ENCODE measurements around the gene MPST. TPM values are rescaled to one million over a fixed set of nuclear protein-coding genes. Genes with fewer than 3 reads are reported as not detected.

Gene MPST
- total RNA-seq, 1 experiment from 2014 or later: 66.6 TPM

DNA sequence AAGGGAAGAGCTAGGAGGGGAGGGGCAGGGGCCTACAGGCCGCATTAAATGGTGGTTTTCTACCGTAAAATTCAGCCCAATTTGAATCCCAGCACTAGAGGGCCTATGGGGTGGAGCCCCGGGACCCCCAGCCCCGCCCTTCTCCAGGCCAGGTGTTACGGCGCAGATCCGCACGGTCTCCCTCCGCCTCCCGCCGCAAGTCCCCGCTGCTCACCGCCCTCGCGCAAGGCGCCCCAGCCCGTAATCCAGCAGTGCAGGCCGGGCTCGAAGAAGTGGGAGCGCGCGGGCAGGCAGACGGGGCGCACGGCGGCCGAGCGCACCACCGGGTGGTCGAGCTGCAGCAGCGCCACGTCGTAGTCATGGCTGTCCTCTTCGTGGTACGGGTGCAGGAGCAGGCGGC lies 49.3 kb downstream of the MPST start:
- no peaks in the 10 kb centered on the region for H3K4me1 ChIP-seq (ENCODE audit: insufficient read depth, low read length, poor library complexity, severe bottlenecking)
- DNase-seq (ENCODE audit: low spot score): no peak
- no TSS peak for BruUV-seq (replicated peaks)
- CTCF ChIA-PET: no interaction called here
- H3K4me3 ChIP-seq (ENCODE audit: low read depth, low read length, poor library complexity, severe bottlenecking): no peak overlapping the region
- TF ChIP-seq, protein P1, sequence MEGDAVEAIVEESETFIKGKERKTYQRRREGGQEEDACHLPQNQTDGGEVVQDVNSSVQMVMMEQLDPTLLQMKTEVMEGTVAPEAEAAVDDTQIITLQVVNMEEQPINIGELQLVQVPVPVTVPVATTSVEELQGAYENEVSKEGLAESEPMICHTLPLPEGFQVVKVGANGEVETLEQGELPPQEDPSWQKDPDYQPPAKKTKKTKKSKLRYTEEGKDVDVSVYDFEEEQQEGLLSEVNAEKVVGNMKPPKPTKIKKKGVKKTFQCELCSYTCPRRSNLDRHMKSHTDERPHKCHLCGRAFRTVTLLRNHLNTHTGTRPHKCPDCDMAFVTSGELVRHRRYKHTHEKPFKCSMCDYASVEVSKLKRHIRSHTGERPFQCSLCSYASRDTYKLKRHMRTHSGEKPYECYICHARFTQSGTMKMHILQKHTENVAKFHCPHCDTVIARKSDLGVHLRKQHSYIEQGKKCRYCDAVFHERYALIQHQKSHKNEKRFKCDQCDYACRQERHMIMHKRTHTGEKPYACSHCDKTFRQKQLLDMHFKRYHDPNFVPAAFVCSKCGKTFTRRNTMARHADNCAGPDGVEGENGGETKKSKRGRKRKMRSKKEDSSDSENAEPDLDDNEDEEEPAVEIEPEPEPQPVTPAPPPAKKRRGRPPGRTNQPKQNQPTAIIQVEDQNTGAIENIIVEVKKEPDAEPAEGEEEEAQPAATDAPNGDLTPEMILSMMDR (conservative IDR thresholded peaks at IDR 0.05; ENCODE audit: low read depth, low read length): no peak
- TF ChIP-seq EZH2 (IDR thresholded peaks at IDR 0.05; ENCODE audit: borderline replicate concordance, low read depth, low read length, poor library complexity, severe bottlenecking): no peak
- H3K9me3 ChIP-seq (ENCODE audit: low read depth, low read length, poor library complexity, severe bottlenecking): no peaks in the 10 kb centered on the region
- no peaks in the 10 kb centered on the region for H3K36me3 ChIP-seq (ENCODE audit: insufficient read depth, low read length, poor library complexity, severe bottlenecking)
- peaks cover 23% of the 10 kb centered on the region for H3K27me3 ChIP-seq (replicated peaks; ENCODE audit: insufficient read depth, low read depth, low read length, poor library complexity)
- no peak overlapping the region for H3K27ac ChIP-seq (ENCODE audit: low read depth, low read length, poor library complexity, severe bottlenecking)
- POLR2A ChIA-PET (ENCODE audit: low non-redundant PET): no interaction called here
- intact Hi-C loops (cut with micrococcal nuclease; ENCODE audit: unreplicated experiment): no loop called here

- CTCF ChIA-PET: no interaction called here
- BruUV-seq (replicated peaks): no TSS peak
- Histone ChIP-seq H3K36me3 (ENCODE audit: insufficient read depth, low read length, poor library complexity, severe bottlenecking) (no peaks in the 10 kb centered on the region), H3K4me3 (ENCODE audit: low read depth, low read length, poor library complexity, severe bottlenecking) (no peak overlapping the region), H3K27me3 (replicated peaks; ENCODE audit: insufficient read depth, low read depth, low read length, poor library complexity) (peaks cover 27% of the 10 kb centered on the region), H3K4me1 (ENCODE audit: insufficient read depth, low read length, poor library complexity, severe bottlenecking) (no peaks in the 10 kb centered on the region), H3K27ac (ENCODE audit: low read depth, low read length, poor library complexity, severe bottlenecking) (no peak overlapping the region), H3K9me3 (ENCODE audit: low read depth, low read length, poor library complexity, severe bottlenecking) (no peaks in the 10 kb centered on the region)
- intact Hi-C loops (cut with micrococcal nuclease; ENCODE audit: unreplicated experiment): no loop called here
- POLR2A ChIA-PET (ENCODE audit: low non-redundant PET): no interaction called here
- TF ChIP-seq, protein P1 (conservative IDR thresholded peaks at IDR 0.05; ENCODE audit: low read depth, low read length): no peak
- TF ChIP-seq EZH2 (IDR thresholded peaks at IDR 0.05; ENCODE audit: borderline replicate concordance, low read depth, low read length, poor library complexity, severe bottlenecking): no peak
- no peak for DNase-seq (ENCODE audit: low spot score)
Measured at GRCh38 chr22:37069319-37069718, 49.8 kb downstream of the MPST start.

GRCh38 chr22:37069719-37070118 lies 50.2 kb downstream of the MPST start:
- Histone ChIP-seq H3K27ac (ENCODE audit: low read depth, low read length, poor library complexity, severe bottlenecking) (no peak overlapping the region), H3K36me3 (ENCODE audit: insufficient read depth, low read length, poor library complexity, severe bottlenecking) (no peaks in the 10 kb centered on the region), H3K4me3 (ENCODE audit: low read depth, low read length, poor library complexity, severe bottlenecking) (no peak overlapping the region), H3K9me3 (ENCODE audit: low read depth, low read length, poor library complexity, severe bottlenecking) (no peaks in the 10 kb centered on the region), H3K4me1 (ENCODE audit: insufficient read depth, low read length, poor library complexity, severe bottlenecking) (no peaks in the 10 kb centered on the region), H3K27me3 (replicated peaks; ENCODE audit: insufficient read depth, low read depth, low read length, poor library complexity) (peaks cover 31% of the 10 kb centered on the region)
- no peak for DNase-seq (ENCODE audit: low spot score)
- ChIA-PET CTCF (no interaction called here), POLR2A (ENCODE audit: low non-redundant PET) (no interaction called here)
- TF ChIP-seq, protein P1 (conservative IDR thresholded peaks at IDR 0.05; ENCODE audit: low read depth, low read length): no peak
- TF ChIP-seq EZH2 (IDR thresholded peaks at IDR 0.05; ENCODE audit: borderline replicate concordance, low read depth, low read length, poor library complexity, severe bottlenecking): no peak
- intact Hi-C loops (cut with micrococcal nuclease; ENCODE audit: unreplicated experiment): no loop called here
- BruUV-seq (replicated peaks): no TSS peak

Measured in A673 (cell line).